GM12878 (cell line): ENCODE results near the gene PATJ.

ENCODE experiments used
- EP300 ChIP-seq, 2 experiments: fragments of 150-350 bp in 1 of 2; IDR thresholded peaks; 2 replicates each; pipeline ENCODE4 v1.6.1; 2011 to 2012; ENCODE audit warnings: low read depth in 2 of 2, low read length in 2 of 2, borderline replicate concordance in 1 of 2, improper control_type of control experiment in 1 of 2, inconsistent platforms in 1 of 2; ENCODE audit not compliant: control insufficient read depth in 1 of 2
- NBN ChIP-seq: fragments of 450-650 bp; IDR thresholded peaks from 2 replicates; pipeline ENCODE4 v1.6.1; 2016
- POLR2A ChIP-seq: IDR thresholded peaks from 2 replicates; pipeline ENCODE4 v1.6.1; 2011; ENCODE audit warnings: low read depth, mild to moderate bottlenecking, low read length
- TF ChIP-seq, protein P1 (sequence below): IDR thresholded peaks from 2 replicates; pipeline ENCODE4 v1.6.1; 2012; ENCODE audit warnings: low read depth, low read length, improper control_type of control experiment
- TF ChIP-seq, protein P2 (sequence below), 3 experiments: IDR thresholded peaks in 2 of 3; conservative IDR thresholded peaks in 1 of 3; 2 replicates each; pipeline ENCODE4 v1.5.1; 2011; ENCODE audit warnings: low read depth in 3 of 3, low read length in 3 of 3, mild to moderate bottlenecking in 3 of 3, control low read depth in 2 of 3, moderate library complexity in 2 of 3, inconsistent platforms in 1 of 3, mixed read lengths in 1 of 3; ENCODE audit not compliant: control insufficient read depth in 2 of 3, insufficient read depth in 1 of 3; ENCODE audit errors: extremely low read depth in 1 of 3

DNA sequence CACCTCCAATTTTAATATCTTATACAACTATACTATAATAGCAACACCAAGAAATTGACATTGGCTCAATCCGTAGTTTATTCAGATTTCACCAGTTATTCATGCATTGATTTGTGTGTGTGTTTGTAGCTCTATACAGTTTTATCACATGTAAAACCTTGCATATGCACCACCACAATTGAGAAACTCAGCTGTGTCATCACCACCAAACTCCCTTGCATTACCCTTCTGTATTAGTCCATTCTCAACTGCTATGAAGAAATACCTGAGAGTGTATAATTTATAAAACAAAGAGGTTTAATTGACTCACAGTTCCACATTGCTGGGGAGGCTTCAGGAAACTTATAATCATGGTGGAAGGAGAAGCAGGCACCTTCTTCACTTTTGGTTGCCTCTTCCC lies 162.1 kb downstream of the PATJ start:
- TF ChIP-seq, protein P1, sequence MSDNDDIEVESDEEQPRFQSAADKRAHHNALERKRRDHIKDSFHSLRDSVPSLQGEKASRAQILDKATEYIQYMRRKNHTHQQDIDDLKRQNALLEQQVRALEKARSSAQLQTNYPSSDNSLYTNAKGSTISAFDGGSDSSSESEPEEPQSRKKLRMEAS, result no peak
- TF ChIP-seq, protein P2, sequence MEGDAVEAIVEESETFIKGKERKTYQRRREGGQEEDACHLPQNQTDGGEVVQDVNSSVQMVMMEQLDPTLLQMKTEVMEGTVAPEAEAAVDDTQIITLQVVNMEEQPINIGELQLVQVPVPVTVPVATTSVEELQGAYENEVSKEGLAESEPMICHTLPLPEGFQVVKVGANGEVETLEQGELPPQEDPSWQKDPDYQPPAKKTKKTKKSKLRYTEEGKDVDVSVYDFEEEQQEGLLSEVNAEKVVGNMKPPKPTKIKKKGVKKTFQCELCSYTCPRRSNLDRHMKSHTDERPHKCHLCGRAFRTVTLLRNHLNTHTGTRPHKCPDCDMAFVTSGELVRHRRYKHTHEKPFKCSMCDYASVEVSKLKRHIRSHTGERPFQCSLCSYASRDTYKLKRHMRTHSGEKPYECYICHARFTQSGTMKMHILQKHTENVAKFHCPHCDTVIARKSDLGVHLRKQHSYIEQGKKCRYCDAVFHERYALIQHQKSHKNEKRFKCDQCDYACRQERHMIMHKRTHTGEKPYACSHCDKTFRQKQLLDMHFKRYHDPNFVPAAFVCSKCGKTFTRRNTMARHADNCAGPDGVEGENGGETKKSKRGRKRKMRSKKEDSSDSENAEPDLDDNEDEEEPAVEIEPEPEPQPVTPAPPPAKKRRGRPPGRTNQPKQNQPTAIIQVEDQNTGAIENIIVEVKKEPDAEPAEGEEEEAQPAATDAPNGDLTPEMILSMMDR (IDR thresholded peaks at IDR 0.05 in 2 of 3, conservative IDR thresholded peaks at IDR 0.05 in 1 of 3; ENCODE audit: control insufficient read depth in 2 of 3, extremely low read depth in 1 of 3, insufficient read depth in 1 of 3, low read depth in 3 of 3, low read length in 3 of 3), result no peak
- TF ChIP-seq POLR2A (no peak), EP300 (IDR thresholded peaks at IDR 0.05; ENCODE audit: borderline replicate concordance in 1 of 2, control insufficient read depth in 1 of 2, low read depth in 2 of 2, low read length in 2 of 2) (no peak), NBN (no peak)
